Stimulated activated CD4-positive, alpha-beta T cell treated with anti-CD3 and anti-CD28 coated beads, Interleukin-2, amount 100 ng/mL, for 48 hours (primary cell): ENCODE measurements around the gene EIF4B.
A peak's percentile ranks its signal among the peaks of the same experiment; 100 is the strongest.
"Not testable (repeated sequence)": the region's sequence is repeated elsewhere in the genome, so short reads cannot be mapped to it uniquely, and the experiment has no call there.

ENCODE experiments used
- DNase-seq, 2 donors: peaks; one replicate each; pipeline ENCODE4 v3.0.0-alpha.2; 2020

The EIF4B gene, protein sequence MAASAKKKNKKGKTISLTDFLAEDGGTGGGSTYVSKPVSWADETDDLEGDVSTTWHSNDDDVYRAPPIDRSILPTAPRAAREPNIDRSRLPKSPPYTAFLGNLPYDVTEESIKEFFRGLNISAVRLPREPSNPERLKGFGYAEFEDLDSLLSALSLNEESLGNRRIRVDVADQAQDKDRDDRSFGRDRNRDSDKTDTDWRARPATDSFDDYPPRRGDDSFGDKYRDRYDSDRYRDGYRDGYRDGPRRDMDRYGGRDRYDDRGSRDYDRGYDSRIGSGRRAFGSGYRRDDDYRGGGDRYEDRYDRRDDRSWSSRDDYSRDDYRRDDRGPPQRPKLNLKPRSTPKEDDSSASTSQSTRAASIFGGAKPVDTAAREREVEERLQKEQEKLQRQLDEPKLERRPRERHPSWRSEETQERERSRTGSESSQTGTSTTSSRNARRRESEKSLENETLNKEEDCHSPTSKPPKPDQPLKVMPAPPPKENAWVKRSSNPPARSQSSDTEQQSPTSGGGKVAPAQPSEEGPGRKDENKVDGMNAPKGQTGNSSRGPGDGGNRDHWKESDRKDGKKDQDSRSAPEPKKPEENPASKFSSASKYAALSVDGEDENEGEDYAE

GRCh38 chr12:53005986-53006809 lies at the start of gene EIF4B:
Gene EIF4B (plus strand): TSS chr12:53006456. CDS start chr12:53006484, 28 bp downstream.
- peak; percentile 98 to 99 for DNase-seq

- DNase-seq: no peak
These were observed 49.3 kb upstream of the EIF4B start for GRCh38 chr12:52956987-52957386.

DNA sequence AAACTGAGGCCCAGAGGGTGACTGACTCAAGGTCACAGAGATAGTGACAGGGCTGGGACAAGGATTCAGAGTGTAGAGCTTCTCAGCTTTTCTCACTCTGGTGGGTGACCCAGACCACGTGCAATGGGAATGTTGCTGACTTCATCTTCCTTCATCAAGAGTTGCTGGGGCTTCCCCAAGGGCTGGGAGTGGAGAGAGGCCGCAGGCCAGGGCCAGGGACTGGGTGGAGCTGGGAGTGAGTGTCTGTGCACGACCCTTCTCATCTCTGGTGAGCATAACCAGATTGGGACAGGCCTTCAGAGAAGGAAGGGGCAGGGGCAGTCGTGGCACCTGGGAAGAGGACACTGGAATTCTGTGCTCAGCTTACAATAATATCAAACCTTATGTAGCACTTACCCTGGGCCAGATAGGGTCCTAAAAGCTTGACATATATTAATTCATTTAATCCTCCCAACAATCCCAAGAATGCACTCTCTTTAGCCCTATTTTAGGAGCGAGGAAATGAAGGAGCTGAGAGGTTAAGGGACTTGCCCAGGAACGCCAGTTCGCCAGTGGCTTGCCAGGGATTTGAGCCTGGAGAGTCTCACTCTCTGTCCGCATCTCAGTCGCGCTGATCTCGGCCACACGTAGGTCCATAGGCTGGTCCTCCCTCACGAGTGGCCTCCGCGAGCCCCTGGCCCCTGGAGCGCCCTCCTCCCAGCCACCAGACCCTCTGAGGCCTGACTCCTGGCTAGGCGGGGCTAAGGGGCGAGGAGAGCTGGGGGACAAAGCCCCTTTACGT lies 41.5 kb upstream of the EIF4B start:
- no peak for DNase-seq

DNA sequence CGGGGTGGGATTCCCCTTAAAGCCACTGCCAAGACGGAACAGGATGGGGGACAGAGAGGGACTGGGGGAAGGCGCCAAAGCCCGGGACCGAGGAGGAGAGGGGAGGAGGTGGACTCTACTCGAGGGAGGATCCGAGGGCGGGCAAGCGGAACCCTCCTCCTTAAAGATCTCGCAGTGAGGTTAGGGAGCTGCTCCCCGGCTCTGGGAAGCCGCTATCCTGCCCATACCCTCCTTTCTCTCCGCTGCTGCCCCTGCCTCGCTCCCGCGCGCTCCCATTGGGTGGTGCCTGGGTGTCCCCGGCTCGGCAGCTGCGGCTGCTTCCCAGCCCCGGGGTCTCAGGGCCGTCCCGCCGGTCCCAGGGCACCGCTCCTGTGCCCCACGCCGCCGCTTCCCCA lies 40.9 kb upstream of the EIF4B start:
- no peak for DNase-seq

DNA sequence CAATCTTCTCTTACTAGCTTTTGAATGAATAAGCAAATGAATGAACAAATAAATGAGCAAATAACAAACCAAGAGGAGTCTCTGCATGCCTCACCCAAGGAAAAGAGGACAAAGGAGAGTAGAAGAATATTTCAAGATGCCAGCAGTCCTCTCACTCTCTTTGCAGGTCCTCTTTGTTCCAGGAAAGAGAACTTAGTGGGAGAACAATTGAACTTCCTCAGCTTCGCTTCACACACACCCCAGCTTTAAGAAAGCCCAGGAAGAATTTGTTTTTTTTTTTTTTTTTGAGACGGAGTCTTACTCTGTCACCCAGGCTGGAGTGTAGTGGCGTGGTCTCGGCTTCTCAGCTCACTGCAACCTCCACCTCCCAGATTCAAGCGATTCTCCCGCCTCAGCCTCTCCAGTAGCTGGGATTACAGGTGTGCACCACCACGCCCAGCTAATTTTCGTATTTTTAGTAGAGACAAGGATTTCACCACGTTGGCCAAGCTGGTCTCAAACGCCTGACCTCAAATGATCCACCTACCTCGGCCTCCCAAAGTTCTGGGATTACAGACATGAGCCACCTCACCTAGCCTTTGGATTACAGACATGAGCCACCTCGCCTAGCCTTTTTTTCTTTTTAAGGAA lies 37.0 kb upstream of the EIF4B start:
- DNase-seq: no peak

GRCh38 chr12:52969828-52970569 lies 36.3 kb upstream of the EIF4B start:
- no peak for DNase-seq

- no peak for DNase-seq
These were observed 34.5 kb upstream of the EIF4B start for GRCh38 chr12:52971679-52972329.

- DNase-seq: no peak
These were observed 31.1 kb upstream of the EIF4B start for GRCh38 chr12:52975204-52975603.

DNA sequence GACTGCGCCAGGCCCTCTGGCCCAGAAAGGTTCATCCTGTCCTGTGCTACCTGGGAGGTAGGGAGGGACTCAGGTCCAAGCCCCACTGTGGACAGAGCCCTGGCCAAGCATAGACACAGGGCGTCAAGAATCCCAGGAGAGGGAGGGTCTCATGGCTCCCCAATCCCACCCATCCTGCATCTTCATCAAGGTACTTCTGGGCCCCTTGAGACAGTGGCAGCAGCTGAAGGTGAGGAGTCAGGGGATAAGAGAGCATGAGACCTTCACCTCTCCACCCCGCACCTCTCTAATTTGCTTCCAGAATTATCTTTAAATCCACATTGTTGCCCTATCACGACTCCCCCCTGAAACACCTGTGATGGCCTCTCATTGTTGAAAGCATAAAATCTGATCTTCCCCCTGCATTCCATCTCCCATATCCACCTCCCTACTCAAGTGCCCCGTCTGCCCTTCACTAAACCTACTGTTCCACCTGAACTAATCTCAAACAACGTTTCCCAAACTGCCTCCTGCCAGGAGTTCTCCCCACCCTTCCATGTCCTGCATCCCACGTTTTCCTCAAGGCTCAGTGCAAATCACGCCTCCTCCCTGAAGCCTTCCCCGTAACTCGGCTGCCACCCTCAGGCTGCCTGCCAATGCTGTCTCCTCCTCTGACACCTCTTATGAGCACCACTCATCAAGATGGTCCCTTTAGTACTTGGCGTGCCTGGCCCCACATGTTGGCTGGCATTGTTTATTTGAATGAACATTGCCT lies 30.3 kb upstream of the EIF4B start:
- DNase-seq: no peak

DNA sequence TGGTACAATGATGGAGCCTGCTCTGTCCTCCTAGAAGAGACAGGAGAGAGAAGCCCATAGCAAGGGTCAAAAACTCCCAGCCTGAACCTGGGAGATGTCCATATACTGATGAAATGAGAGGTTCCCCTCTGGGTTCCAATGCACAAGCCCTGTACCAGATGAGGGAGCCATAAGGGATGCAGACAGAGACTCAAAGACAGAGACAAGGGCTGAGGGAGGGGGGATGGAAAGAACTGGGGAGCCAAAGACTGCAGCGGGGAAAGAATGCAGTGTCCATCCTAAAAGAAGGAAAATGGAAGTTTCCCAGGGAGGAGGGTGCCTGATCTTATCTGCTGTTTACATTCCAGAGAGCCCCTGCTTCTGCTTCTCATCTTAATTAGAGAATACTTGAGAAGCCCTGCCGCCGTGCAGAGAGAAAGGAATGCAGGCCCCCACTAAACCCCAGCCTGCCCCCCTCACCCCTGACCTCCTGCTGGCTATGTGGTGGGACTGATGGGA lies 29.6 kb upstream of the EIF4B start:
- DNase-seq: no peak

DNA sequence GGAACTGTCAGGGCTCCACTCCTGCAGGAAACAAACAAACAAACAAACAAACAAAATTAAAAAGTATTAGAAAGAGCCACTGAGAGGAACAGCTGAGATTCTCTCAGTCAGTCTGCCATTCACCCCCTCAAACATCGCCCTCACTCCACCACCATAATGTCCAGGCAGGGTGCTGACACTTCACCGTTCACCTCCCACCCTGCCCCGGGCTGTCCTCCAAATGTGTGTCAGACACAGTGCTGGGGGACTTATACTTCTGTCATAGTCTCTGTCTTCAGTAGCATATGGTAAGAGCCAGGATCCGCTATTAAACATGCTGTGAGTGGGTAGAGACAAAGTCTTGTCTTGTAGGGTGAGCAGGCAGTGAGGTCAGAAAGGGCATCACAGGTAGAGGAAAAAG lies 29.1 kb upstream of the EIF4B start:
- DNase-seq: no peak

DNA sequence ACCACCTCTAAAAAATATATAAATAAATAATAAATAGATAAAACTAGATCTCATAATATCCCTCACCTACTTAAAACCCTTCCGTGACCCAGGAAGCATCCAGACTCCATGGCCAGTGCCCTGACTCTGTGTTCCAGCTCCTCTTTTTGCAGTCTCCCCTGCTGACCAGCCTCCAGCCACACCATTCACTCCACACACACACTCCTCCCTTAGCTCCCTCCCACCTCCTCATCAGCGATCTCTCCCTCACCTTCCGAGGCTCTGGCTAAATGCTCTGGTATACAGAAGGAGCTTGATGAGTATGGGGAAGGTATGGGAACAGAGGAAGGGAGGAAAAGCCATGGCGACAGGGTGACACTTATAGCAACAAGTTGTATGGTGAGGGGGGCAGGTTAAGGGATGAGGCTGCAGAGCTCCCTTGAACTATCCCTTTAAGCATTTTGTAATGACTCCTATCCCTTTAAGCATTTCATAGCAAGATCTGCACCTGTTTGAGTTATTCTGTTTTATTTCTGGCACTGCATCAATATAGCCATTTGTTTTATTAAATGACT lies 26.1 kb upstream of the EIF4B start:
- no peak for DNase-seq

- peak; percentile 72 to 76 for DNase-seq
These were observed 25.4 kb upstream of the EIF4B start for GRCh38 chr12:52980650-52981423.

- no peak for DNase-seq
These were observed 22.1 kb upstream of the EIF4B start for GRCh38 chr12:52984136-52984535.

GRCh38 chr12:52988898-52989297 lies 17.4 kb upstream of the EIF4B start:
- DNase-seq: no peak

GRCh38 chr12:52990206-52990605 lies 16.1 kb upstream of the EIF4B start:
- DNase-seq: no peak

GRCh38 chr12:52992240-52992639 lies 14.0 kb upstream of the EIF4B start:
- DNase-seq: not testable (repeated sequence)

- no peak for DNase-seq
These were observed 13.3 kb upstream of the EIF4B start for GRCh38 chr12:52992699-52993557.
